Activated naive CD4-positive, alpha-beta T cell treated with anti-CD3 and anti-CD28 coated beads, Interleukin-2, amount 50 U/mL, for 72 hours (primary cell): Measurements from ENCODE around the gene CCM2. TPM values are rescaled to one million over a fixed set of nuclear protein-coding genes. Genes with fewer than 3 reads are reported as not detected.

Source experiments
- ATAC-seq, 2 donors: fragments of 150-1000 bp; cut with Tn5 transposase; 2 replicates each; pipeline ENCODE4 v1.10.0; 2021; ENCODE audit warnings: mild to moderate bottlenecking in 2 of 2, moderate library complexity in 2 of 2
- DNase-seq, 2 donors: peaks; one replicate each; pipeline ENCODE4 v3.0.0; 2021 to 2022; ENCODE audit warnings: low spot score in 2 of 2
- H3K27ac Mint-ChIP-seq, 2 donors: one replicate each; pipeline ENCODE4 v1.8.0; 2022; ENCODE audit warnings: mild to moderate bottlenecking in 2 of 2, mixed read lengths in 2 of 2
- H3K36me3 Mint-ChIP-seq, 2 donors: one replicate each; pipeline ENCODE4 v1.8.0; 2022; ENCODE audit warnings: mixed read lengths in 2 of 2
- H3K9me3 Mint-ChIP-seq, 2 donors: one replicate each; pipeline ENCODE4 v1.8.0; 2022; ENCODE audit warnings: mixed read lengths in 2 of 2
- total RNA-seq, 2 donors: library from RNA; stranded (reverse); gene quantifications; one replicate each; pipeline ENCODE4 v1.2.3, GENCODE V29; 2022

The CCM2 gene
- total RNA-seq, 2 donors from 2014 or later: 79.2 to 130 TPM

DNA sequence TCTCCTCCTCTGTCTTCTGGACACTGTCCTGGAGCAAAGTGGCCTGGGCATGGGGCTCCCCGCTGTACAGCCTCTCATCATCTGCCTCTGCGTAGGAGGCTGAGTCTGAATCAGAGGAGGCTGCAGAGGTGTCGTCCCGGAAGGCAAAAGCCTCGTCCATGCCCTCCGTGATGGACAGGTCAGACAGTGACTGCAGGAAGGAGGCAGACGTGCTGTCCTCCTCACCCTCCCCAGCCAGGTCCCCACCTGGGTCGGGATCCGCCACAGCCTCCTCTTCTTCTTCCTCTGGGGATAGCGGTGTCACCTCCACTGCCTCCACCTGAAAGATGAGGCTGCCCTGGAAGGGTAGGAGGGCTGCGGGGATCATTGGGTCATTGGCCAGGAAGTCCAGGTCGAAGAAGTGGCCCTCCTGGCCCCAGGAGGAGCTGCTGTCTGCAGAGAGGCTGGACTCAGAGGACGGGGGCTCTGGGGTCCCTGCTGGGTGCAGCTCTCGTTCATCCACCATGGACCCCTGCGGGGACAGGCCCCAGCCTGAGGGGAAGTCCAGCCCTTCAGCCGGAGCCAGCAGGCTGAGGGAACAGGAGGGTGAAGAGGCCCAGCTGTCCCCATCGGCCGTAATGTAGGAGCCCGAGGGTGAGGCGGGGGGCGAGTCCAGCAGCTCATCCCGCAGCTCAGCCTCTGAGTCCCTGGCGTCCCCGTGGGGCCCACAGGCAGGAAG is 85.1 kb downstream of the CCM2 start:
- H3K9me3 Mint-ChIP-seq: no peaks in the 10 kb centered on the region
- H3K27ac Mint-ChIP-seq: no peak overlapping the region
- DNase-seq (no peak), ATAC-seq (no peak)
- no peaks in the 10 kb centered on the region for H3K36me3 Mint-ChIP-seq

DNA sequence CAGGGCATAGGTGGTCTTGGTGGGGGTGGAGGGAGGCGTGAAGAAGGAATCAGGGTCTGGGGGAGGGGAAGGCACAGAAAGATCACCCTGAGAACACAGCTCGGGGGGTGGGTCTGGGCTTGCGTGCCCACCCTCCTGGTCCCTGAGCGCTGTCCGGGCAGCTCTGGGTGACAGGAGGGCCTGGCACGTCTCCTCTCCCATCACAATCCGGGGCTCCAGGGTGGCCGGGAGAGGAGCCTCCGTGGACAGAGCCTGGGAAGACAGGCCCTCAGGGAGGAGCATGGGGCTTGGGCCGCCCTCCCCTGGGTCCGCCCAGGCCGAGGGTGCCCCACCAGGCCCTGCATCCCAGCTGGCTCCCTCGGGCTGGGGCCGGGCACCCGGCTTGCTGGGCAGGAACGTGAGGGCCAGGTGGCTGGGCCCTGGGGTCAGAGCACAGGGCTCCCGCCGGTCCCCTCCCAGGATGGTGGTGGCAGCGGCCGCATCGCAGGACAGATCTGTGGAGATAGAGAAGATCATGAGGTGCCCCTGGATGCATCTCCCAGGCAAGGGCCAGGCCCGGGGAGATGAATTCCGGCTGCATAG is 85.7 kb downstream of the CCM2 start:
- Mint-ChIP-seq H3K36me3 (no peaks in the 10 kb centered on the region), H3K27ac (no peak overlapping the region), H3K9me3 (no peaks in the 10 kb centered on the region)
- DNase-seq (no peak), ATAC-seq (no peak)

DNA sequence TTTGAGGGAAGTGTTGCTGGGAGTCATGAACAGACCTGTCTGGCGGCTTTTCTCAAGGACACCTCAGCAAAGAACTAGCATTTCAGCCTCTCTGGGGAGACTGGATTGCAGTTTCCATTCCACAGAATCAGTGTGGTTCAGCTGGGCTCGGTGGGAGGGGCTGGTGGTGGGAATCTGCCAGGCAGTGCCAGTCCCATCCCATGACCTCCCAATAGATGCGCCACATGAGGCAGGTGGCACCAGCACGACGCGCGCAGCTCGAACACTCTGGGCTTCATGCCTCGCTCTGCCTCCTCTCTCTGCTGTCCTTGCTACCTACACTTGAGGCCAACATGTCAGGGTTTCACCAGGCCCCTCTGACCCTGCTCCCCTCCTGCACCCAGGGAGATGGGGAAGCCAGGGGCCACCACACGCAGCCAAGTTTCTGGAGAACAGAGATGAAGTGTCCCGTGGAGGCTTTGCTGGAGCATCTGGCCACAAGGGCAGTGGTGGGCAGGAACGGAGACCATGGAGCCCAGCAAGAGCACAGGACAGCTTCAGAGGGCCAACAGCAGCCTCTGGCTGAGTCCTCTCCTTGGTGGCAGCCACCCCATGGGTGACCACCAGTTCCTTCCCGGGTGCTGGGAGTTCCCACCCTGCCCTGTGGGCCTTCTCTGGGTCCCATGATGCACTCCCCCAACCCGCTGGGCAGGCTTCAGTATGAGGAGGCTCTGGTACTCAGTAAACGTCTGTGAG is 86.5 kb downstream of the CCM2 start:
- H3K27ac Mint-ChIP-seq: no peak overlapping the region
- DNase-seq: no peak
- no peaks in the 10 kb centered on the region for H3K36me3 Mint-ChIP-seq
- no peaks in the 10 kb centered on the region for H3K9me3 Mint-ChIP-seq
- no peak for ATAC-seq

DNA sequence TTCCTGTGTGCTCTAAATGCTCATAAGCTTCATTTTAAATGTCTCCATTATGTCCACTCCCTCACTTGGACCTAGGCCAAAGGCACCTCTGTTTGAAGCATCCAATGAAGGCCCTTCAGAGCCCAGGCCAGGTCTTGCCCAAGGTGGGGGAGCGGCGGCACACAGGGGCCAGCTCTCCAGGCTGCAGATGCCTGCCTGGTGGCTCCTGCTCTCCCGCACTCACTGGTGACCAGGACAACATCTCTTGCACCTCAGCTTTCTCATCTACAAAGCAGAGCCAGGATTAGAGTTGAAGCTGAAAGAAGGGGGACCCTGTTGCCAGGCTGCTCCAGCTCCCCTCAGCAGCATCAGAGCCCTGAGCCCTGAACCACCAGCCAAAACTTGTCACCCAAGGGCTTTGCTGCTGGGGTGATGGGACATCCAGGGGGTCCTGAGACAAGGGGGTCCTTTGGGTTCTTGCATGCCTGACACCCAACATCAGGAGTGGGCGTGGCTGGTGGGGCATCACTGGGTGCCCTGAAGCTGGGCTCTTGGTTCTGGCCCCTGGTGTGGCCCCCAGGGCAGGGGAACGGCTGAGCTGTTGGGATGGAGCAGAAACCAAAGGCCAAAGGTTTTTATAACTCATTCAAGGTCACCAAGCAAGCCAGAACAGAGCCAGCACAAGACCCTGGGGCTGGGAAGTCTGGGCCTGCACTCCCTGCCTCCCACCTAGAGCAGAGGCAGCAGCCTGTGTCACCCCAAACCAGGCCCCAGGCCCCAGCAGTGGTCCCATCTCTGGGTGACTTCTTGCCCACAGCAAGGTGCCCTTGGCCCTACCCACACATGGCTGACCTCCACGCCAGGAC is 87.5 kb downstream of the CCM2 start:
- no peak for DNase-seq
- no peak overlapping the region for H3K27ac Mint-ChIP-seq

DNA sequence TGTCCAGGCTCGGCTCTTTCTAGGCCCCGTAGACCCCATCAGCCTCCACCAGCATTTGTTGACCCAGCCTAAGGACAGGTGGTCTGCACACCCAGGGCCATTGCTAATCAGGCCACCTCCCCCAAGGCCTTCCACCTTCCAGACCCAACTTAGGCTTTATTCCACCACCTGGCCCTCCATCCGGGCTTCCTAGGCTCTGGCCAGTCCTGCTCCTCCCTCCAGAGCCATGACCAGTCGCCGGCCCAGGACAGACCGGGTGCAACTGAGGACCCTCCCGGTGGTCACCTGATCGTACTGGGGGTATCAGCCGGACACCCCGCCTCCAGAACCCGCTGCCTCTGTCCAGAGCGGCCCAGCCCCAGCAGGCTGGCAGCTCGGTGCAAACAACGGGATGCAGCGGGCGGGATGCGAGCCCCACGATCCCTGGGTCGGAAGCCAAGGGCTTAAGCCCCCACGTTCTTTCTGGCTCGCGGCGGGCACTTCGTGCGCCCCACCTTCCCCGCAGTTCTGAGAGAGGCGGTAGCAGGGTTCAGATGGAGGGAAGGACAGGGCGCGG is 88.2 kb downstream of the CCM2 start:
- DNase-seq: no peak
- Mint-ChIP-seq H3K9me3 (no peaks in the 10 kb centered on the region), H3K36me3 (no peaks in the 10 kb centered on the region), H3K27ac (no peak overlapping the region)
- ATAC-seq: no peak

More for the DNA sequence above, 87.5 kb downstream of the CCM2 start:
- no peak for ATAC-seq
- no peaks in the 10 kb centered on the region for H3K9me3 Mint-ChIP-seq
- no peaks in the 10 kb centered on the region for H3K36me3 Mint-ChIP-seq

DNA sequence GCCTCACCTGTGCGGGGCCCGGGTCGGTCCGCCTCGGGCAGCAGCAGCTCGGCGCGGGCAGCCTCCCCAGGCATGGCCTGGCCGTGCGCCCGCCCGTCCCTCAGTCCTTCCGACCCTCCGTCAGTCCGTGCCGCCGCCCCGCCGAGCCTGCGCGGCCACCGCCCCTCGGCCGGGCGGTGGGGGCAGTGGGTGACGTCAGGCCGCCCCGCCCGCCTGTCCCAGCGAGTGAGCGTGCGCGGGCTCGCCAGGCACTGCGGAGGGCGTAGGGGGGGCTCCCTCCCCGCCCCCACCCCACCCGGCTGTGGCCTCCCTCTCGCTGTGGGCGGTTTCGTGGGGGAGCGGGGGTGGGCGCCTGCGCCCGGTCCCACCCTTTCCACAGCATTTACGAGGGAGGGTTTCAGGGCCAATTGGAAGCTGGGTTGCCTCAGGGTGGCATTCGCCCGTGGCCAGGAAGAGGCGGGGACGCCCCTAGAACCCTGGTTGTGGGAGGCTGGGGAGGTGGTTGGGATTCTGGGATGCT is 88.9 kb downstream of the CCM2 start, which contains the start of gene NACAD:
Gene NACAD, minus strand, starts transcription at position 149 of the 520 bp plus-strand sequence. Its CDS starts 75 bp downstream, at position 74.
- H3K27ac Mint-ChIP-seq: peak within 1 kb of the TSS in 1 of 2 donors; percentile 88
- DNase-seq (no peak), ATAC-seq (peak; percentile 47 to 51)
- no peaks in the 10 kb centered on the region for H3K36me3 Mint-ChIP-seq
- H3K9me3 Mint-ChIP-seq: peaks cover 0 to 4% of the 10 kb centered on the region in 2 donors

DNA sequence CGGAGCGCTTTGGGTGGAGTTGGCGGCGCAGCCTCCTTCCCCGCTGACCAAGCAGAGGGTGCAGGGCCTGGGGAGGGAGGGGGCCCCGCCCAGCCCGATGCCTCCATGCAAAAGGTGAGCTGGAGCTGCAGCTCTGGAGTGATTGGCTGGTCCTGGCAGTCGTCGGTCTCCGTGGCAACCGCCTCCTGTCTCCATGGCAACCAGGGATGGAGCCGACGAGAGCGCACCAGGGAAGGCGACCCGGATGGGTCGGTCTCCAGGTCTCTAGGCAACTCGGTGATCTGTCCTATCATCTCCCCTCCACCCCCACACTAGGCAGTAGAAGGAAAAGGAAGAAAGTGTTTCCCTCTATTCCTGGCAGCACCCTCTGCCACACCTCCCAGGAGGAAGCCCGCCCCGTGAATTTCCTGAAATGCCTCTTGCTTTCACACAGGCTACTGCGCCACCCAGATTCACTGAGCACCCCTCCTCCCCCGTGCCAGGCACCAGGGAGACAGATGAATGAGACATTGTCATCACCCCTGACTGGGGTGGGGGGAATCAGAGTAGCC is 89.4 kb downstream of the CCM2 start:
- ATAC-seq (peak; percentile 55 to 70), DNase-seq (peak in 1 of 2 donors; percentile 70)
- peak overlapping the region in 1 of 2 donors; percentile 88 for H3K27ac Mint-ChIP-seq
- H3K36me3 Mint-ChIP-seq: no peaks in the 10 kb centered on the region
- H3K9me3 Mint-ChIP-seq: peaks cover 0 to 4% of the 10 kb centered on the region in 2 donors

DNA sequence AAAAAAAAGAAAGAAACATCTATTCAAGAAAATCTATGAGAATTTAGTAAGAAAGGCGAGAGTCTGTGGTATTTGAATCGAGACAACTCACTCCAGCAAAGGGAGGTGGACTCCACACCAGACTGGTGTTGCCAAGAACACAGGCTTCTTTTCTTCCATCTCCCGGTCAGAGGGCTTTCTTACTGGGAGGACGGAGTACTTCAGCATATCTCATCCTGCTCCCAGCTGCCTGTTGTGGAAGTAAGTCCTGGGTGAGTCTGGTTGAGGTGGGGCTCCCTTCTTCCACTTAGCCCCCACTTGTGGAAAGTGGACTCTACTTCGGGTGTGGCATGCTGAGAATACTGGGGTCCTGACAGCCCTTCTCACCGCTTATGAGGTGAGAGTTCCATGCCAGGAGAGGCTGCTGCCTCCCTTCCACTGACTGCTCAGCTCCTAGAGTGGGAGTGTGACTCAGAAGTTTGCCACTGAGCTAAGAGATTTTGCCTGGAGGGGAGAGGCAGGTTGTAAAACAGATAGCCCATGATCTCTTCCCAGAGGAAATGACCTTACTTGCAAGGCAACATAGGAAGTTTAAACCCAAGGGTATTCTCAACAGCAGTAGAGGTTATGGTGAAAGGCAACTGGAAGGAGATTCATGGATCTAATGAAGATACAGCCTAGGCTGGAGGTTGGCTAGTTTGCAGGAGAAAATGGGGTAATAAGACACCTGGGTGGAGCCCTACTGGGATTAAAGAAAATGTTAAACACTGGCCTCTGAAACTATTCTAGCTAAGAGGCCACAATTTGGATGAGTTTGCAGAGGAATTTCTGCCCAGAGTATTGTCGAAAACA is 92.3 kb downstream of the CCM2 start:
- ATAC-seq: no peak

DNA sequence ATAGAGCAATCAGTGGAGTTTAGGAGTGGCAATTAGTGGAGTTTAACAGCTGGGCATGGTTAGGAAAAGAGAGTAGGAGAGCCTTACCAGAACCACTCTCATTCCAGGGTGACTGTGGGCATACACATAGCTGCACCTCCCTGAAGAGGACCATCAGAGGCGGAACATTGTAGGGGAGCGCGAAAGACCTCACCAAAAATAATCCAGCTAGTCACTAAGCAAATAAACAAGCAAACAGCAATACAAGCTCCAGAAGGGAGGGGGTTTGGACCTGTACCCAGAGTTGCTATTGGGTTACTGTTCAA is 92.9 kb downstream of the CCM2 start:
- ATAC-seq: no peak
- DNase-seq: no peak
- Mint-ChIP-seq H3K36me3 (no peaks in the 10 kb centered on the region), H3K27ac (no peak overlapping the region), H3K9me3 (peaks cover 0 to 4% of the 10 kb centered on the region in 2 donors)

More for the DNA sequence above, 92.3 kb downstream of the CCM2 start:
- no peak for DNase-seq
- peaks cover 0 to 4% of the 10 kb centered on the region in 2 donors for H3K9me3 Mint-ChIP-seq
- no peak overlapping the region for H3K27ac Mint-ChIP-seq
- H3K36me3 Mint-ChIP-seq: no peaks in the 10 kb centered on the region

DNA sequence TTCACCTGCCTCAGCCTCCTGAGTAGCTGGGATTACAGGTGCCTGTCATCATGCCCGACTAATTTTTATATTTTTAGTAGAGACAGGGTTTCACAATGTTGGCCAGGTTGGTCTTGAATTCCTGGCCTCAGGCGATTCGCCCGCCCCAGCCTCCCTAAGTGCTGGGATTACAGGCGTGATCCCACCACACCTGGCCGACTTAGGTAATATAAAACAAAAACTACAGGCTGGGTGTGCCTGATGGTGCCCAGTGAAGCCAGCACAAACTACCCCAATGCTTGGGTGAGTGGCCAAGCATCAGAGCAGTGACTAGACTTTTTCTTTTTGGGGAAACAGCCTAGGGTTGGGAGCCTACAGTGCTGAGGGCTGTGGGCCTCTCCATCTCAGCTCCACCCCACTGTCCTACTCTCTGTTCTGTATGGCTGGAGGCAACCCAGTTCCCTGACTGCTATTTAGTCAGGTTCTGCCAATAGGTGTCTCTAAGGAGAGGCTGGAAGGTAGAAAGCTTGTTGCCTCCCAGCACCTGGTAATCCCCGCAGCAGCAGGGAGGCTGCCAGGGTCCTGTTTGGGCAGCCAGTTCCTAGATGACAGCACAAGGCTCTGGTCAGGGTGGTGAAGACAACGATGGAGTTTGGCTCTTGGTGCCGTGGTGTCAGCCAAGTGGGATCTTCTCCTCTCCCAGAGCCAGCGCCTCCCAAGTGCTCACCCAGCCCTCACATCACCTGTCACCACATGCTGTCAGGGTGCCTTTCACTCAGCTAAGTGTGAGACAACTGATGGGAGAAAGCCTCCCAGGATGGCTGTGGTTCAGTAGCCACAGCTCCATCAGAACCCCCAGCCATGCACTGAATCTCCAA is 99.2 kb downstream of the CCM2 start:
- ATAC-seq (peak in 1 of 2 donors; percentile 18), DNase-seq (no peak)
- Mint-ChIP-seq H3K27ac (peak overlapping the region in 1 of 2 donors; percentile 29), H3K9me3 (no peaks in the 10 kb centered on the region), H3K36me3 (no peaks in the 10 kb centered on the region)

DNA sequence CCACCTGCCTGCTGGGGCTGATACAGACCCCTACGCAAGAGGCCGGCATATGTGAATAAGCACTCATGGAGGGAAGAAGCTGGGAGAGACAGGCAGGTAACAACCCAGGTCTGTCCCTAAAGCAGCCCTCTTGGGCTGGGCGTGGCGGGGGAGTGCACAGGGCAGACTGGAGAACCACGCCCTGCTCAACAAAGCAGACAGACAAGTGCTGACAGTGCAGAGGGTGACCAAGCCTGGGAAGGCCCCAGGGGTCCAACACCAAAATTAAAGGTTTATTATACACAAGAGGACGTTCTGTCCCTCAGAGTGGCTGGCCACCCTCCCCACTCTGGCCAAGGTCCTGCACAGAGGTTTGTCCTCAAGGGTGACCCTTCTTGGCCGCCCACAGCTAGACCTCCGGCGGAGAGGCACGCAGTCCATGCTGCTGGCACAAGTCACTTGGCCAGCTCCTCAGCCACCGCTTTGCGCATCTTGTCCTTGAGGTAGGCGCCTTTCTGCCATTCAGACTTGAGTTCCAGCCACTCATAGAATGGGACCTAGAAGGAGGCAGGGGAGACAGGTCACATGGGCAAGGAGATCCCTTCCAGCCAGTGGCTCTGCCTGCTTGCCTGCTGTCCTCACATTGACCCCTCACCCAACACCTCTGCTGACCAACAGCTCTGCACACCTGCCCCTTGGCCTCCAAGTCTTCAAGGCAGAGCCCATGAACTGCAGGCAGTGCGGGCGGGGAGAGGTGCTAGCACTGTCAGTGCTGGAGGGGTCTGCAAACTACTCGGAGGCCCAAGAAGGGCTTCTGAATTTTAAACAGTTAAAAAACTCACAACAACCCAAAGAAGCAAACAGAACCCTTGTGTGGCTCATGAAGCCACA is 100.1 kb downstream of the CCM2 start:
- Mint-ChIP-seq H3K9me3 (no peaks in the 10 kb centered on the region), H3K36me3 (peaks cover 0 to under 1% of the 10 kb centered on the region in 2 donors), H3K27ac (no peak overlapping the region)
- DNase-seq: peak in 1 of 2 donors; percentile 48
- peak in 1 of 2 donors; percentile 8 for ATAC-seq

DNA sequence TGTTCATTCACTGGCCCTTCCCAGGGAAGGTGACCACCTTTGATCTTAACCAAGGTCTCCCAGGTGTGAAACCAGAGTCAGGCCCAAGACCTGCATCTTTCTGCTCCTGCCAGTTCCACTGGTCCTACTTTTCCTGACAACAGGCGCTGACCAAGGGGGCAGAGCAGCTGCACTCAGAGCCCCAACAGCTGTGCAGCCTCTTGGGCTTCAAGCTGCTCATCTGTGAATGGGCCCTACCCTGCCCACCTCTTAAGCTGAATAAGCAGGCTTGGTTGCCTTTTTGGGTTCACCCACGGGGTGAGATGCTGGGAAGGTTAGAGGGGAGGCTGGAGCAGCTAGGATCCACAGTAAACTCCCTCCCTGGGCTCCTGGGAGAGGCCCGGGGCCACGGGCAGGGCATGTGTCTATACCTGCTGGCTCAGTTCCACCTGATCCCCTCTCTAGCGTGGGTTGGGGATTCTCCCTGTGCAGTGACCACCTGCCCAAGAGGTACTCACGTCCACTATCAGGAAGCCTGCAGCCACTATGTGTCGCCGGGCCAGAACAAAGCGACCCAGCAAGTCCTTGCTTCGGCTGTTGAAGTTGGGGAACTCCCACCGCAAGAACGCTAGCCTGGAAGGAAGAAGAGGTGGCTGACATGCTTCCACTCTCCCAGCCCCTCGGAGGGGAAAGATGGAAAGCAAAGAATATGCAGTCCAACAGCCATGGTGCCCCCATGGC is 100.9 kb downstream of the CCM2 start:
- peaks cover 0 to 6% of the 10 kb centered on the region in 2 donors for H3K36me3 Mint-ChIP-seq
- H3K9me3 Mint-ChIP-seq: no peaks in the 10 kb centered on the region
- peak overlapping the region in 1 of 2 donors; percentile 66 for H3K27ac Mint-ChIP-seq
- DNase-seq (peak in 1 of 2 donors; percentile 49), ATAC-seq (no peak)

DNA sequence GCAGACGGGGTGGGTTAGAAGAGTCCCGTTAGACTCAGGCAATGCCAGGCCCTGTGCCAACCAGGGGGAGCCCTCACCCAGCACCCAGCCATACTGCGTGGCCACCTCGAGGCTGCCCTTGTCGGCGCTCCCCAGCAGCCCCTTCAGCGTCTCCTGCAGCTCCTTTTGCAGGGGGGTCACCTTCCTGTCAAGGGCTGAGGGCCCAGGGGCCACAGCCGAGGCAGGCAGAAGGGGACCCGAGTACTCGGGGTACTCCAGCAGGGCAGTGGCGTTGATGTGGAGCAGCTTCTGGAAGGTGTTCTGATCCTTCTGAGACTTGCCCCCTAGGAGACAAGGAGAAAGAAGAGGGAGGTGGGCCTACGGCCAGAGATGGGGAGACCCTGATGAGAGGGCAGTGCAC is 101.7 kb downstream of the CCM2 start:
- no peak for ATAC-seq
- Mint-ChIP-seq H3K36me3 (peaks cover 0 to 6% of the 10 kb centered on the region in 2 donors), H3K27ac (no peak overlapping the region), H3K9me3 (no peaks in the 10 kb centered on the region)
- no peak for DNase-seq
